Uterus (tissue), 2 donors: ENCODE data around the gene GPR27.

Experiments used
- CTCF ChIP-seq, 4 experiments: fragments of 200-600 bp in 2 of 4; fragments of 450-650 bp in 2 of 4; sonication (generic) in 2 of 4; IDR thresholded peaks; one replicate each; pipeline ENCODE4 v1.5.1; 2016 to 2019; ENCODE audit warnings: antibody characterized with exemption in 4 of 4, mild to moderate bottlenecking in 2 of 4, moderate library complexity in 1 of 4
- POLR2A ChIP-seq, 2 donors: fragments of 450-650 bp; IDR thresholded peaks; one replicate each; pipeline ENCODE4 v1.6.1; 2016; ENCODE audit warnings: antibody characterized with exemption in 2 of 2, mild to moderate bottlenecking in 1 of 2, moderate library complexity in 1 of 2

- TF ChIP-seq CTCF (IDR thresholded peaks at IDR 0.05) (peak; percentile 59 to 79 (median 66)), POLR2A (IDR thresholded peaks at IDR 0.05) (no peak)
Measured at GRCh38 chr3:71710906-71711494, 42.7 kb upstream of the GPR27 start.
